Stimulated activated CD8-positive, alpha-beta memory T cell treated with anti-CD3 and anti-CD28 coated beads, Interleukin-2, amount 100 ng/mL, for 48 hours (primary cell): ENCODE measurements around the gene SHC2.
"Not testable (repeated sequence)": the region's sequence is repeated elsewhere in the genome, so short reads cannot be mapped to it uniquely, and the experiment has no call there.

ENCODE experiments used
- DNase-seq, 2 donors: peaks; one replicate each; pipeline ENCODE4 v3.0.0-alpha.2; 2020; ENCODE audit warnings: low read depth in 2 of 2

Gene SHC2

GRCh38 chr19:444677-445210 lies 16.1 kb downstream of the SHC2 start:
- no peak for DNase-seq

DNA sequence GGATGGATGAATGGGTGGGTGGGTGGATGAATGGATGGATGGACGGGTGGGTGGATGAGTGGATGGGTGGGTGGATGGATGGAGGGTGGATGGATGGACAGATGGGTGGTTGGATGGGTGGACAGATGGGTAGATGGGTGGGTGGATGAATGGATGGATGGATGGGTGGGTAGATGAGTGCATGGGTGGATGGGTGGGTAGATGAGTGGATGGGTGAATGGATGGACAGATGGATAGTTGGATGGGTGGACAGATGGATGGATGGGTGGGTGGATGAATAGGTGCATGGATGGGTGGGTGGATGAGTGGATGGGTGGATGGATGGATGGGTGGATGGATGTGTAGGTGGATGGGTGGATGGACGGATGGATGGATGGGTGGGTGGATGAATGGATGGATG lies 17.8 kb downstream of the SHC2 start:
- DNase-seq: no peak

DNA sequence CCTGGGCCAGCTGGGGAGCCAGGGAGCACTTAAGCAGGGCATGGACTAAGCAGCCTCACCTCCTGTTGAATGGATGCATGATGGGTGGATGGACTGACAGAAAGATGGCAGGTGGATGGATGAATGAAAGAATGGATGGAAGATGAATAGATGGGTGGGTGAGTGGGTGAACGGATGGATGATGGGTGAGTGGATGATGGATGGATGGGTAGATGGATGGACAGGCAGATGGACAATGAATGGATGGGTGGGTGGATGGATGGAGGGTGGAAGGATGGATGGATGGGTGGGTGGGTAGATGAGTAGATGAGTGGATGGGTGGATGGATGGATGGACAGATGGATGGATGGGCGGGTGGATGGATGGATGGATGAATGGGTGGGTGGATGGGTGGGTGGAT lies 18.7 kb downstream of the SHC2 start:
- DNase-seq: no peak

DNA sequence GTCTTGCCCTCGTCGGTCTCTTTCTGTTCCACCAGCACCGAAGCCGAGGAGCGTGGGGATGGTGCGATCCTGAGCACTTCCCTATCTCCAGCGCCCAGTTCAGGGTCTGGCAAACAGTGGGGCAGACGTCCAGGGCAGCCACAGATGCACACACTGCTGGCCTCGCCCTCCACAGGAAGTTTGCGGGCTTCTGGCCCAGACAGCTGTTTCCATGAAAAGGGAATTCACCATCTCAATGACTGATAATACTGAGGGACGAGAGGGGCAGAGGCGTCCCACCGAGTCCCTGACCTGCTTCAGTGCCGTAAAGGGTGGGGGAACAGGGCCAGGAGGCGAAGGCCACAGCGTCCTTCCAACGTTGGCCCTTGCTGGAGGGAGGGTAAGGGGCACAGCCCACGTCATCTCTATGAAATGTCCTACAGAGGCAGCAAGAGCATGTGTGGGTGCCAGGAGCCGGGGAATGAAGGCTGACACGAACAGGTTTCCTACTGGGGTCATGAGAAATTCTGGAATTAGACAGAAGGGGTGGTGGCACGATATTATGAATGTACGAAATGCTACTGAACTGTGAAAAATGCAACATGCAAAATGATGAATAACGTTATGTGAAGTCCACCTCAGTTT lies 19.5 kb downstream of the SHC2 start:
- DNase-seq: no peak

GRCh38 chr19:440391-441212 lies 20.2 kb downstream of the SHC2 start:
- DNase-seq: no peak

- no peak for DNase-seq
These were observed 21.5 kb downstream of the SHC2 start for GRCh38 chr19:439167-439900.

DNA sequence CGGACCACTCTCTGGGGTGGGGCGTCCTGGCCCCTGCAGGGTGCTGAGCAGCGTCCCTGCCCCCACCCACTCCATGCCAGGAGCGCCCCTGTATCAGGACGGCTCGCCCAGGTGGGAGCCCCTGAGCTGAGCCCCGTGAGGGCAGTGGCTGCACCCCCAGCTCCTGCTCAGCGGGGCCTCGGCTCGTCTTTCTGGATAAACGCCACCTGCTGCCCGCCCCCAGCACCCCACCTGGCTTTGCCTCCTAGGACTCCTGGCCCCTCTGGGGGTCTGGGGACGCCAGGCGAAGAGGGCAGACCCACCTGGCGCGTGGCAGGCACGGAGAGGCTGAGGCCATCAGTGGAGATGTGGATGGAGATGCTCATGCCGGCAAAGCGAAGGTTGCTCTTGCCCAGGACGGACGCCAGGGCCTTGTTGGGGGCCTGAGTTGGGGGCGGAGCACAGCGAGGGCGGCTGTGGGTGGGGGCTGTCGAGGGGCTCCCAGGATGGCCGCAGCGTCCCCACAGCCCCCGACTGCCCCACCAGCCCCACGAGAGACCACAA lies 22.3 kb downstream of the SHC2 start:
- DNase-seq: no peak

- no peak for DNase-seq
These were observed 23.8 kb downstream of the SHC2 start for GRCh38 chr19:437041-437440.

- no peak for DNase-seq
These were observed 24.4 kb downstream of the SHC2 start for GRCh38 chr19:436413-436950.

- DNase-seq: no peak
These were observed 25.0 kb downstream of the SHC2 start for GRCh38 chr19:435707-436412.

GRCh38 chr19:435056-435706 lies 25.7 kb downstream of the SHC2 start:
- no peak for DNase-seq

DNA sequence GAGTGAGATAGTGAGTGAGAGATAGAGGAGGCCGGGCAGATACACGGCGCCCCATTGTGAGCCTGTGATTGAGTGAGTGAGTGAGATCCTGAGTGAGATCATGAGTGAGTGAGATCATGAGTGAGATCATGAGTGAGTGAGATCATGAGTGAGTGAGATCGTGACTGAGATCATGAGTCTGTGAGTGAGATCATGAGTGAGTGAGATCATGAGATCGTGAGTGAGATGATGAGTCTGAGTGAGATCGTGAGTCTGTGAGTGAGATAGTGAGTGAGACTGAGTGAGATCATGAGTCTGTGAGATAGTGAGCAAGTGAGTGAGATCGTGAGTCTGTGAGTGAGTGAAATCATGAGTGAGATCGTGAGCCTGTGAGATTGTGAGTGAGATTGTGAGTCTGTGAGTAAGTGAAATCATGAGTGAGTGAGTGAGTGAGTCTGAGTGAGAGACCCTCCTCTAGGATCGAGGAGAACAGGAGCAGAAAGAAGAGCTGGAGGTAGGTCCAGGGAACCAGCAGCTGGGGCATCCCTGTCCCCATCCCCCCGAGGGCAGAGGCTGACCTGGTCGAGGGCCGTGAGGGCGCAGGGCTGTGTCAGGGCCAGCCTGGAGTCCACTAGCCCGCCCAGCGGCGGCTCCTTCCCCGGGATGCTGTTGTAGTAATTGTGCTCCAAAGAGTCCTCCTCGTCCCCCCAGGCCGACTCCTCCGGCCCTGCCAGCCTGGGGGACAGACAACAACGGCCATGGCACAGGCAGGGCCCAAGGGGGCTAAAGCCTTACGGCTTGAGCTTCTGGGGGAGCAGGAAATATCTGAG lies 26.5 kb downstream of the SHC2 start:
- DNase-seq: no peak

DNA sequence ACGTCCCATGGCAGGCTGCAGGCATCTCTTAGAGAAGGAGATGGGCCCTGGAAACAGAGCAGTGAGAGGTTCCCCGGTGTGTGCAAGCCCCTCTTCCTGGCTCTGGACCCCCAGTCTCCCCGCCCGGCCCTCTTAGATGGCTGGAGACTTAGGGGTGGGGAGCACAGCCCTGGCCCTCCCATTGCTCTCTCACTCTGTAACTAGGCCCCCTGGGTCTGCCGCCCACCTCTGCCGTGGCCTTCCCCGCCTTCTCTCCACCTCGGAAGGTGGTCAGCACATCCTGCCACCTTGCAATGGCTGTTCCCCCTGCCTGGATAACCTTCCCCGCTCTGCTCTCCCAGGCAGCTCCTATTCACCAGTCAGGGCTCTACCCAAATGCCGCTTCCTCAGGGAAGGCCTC lies 30.1 kb downstream of the SHC2 start:
- no peak for DNase-seq

DNA sequence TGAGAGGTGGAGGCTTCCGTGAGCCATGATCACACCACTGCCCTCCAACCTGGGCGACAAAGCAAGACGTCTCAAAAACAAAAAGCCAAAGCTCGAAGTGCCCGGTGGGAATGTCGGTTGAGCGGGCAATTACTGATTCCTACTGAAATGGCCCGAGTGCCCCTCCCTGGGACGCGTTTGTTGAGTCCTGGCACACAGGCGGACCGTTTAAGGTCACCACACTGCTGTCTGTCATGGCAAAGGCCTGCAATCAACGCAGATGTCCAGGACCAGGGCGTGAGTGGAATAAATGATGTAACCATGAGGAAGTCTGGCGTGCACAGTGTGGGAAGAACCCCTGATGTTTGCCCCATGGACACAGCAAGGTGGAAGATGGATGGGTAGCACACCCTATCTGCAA lies 32.7 kb downstream of the SHC2 start:
- no peak for DNase-seq

DNA sequence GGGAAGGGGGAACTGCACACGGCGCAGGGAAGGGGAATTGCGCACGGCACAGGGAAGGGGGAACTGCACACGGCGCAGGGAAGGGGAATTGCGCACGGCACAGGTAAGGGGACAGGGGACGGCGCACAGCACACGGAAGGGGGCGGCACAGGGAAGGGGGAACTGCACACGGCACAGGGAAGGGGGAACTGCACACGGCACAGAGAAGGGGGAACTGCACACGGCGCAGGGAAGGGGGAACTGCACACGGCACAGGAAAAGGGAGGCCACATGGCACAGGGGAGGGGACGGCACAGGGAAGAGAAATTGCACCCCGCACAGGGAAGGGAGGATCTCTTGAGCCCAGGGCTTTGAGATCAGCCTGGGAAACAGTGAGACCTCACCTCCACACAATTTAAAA lies 33.2 kb downstream of the SHC2 start:
- not testable (repeated sequence) for DNase-seq

- no peak for DNase-seq
These were observed 33.9 kb downstream of the SHC2 start for GRCh38 chr19:426725-427445.

- no peak for DNase-seq
These were observed 35.8 kb downstream of the SHC2 start for GRCh38 chr19:425056-425455.

DNA sequence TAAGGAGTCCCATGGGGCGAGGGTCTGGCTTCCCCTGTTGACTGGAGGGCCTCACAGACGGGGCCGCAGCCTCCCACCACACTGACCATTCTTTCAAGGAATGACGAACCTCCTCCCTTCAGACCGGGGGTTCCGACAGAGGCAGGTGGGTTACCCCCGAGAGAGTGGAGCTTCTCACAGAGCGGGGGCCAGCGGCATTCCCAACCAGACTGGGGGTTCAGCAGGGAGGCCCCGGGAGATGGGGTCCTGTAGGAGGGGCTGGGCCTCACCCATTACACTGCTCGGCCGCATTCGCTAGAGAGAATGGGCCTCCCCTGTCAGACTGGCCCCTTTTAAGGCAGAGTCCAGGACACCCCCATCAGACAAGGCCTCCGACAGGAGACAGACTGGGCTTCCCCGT lies 36.3 kb downstream of the SHC2 start:
- DNase-seq: no peak
